Left renal pelvis (tissue), 4 donors: ENCODE data around the gene INHBE. TPM values are rescaled to one million over a fixed set of nuclear protein-coding genes. Genes with fewer than 3 reads are reported as not detected.
A peak's percentile ranks its signal among the peaks of the same experiment; 100 is the strongest.
"Not testable (repeated sequence)": the region's sequence is repeated elsewhere in the genome, so short reads cannot be mapped to it uniquely, and the experiment has no call there.

ENCODE experiments used
- DNase-seq, 4 donors: peaks; one replicate each; pipeline ENCODE4 v3.0.0-alpha.2; 2013; ENCODE audit warnings: low read depth in 4 of 4, low spot score in 3 of 4
- polyA plus RNA-seq, 4 donors: library from polyadenylated mRNA; unstranded; fragments of 120-200 nt; gene quantifications; one replicate each; pipeline ENCODE4 v1.2.1, GENCODE V29; 2013; ENCODE audit not compliant: insufficient read length in 4 of 4

Gene INHBE, protein sequence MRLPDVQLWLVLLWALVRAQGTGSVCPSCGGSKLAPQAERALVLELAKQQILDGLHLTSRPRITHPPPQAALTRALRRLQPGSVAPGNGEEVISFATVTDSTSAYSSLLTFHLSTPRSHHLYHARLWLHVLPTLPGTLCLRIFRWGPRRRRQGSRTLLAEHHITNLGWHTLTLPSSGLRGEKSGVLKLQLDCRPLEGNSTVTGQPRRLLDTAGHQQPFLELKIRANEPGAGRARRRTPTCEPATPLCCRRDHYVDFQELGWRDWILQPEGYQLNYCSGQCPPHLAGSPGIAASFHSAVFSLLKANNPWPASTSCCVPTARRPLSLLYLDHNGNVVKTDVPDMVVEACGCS
- under 1 TPM; 0.36 to 0.78 (median 0.72) TPM for polyA plus RNA-seq

DNA sequence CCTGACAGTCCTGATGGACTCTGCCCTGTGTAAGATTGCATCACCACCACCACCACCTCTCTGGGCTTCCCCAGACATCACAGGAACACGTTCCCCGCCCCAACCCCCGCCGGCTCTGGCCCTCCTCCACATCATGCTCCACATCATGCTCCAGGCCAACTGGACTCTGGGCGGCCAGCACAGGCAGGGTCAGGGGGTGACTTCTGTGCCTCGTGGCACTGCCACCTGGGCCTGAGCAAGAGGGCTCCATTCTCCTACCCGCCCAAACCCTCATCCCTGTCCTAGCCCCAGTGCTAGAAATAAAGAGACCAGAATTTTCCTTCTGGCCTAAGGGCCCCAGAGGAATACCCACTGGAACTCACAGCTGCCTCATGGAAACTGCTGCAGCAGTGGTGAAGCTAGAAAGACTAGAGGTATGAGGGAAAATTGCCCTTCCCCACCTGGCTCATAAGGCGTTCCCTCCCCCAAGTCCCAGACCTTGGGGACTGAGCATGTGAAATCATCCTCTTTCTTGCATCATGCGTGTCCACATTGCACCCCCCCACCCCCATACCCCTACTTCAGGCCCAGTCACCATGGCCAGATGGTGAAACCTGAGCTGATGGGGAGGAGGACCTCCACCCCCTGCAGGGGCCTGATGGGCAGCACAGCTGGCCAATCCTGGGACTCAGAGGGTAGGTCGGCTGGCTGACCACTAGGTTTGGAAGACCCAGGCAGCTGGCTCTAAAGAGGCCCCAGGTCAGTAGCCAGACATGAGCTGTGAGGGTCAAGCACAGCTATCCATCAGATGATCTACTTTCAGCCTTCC, at the start of gene INHBE:
TSS of gene INHBE (plus strand) at position 742 of the 808 bp plus-strand sequence. CDS start 230 bp downstream, outside the sequence.
- no peak for DNase-seq

DNA sequence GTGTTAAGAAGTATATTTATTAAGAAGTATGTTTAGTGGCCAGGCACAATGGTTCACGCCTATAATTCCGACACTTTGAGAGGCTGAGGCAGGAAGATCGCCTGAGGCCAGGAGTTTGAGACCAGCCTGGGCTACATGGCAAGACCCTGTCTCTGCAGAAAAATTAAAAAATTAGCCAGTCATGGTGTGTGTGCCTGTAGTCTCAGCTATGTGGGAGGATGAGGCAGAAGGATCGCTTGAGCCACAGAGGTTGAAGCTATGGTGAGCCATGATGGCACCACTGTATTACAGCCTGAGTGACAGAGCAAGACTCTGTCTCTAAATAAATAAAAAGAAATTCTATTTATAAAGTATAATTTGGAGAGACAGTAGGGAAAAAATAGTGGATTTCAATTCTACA, 44.6 kb upstream of the INHBE start:
- DNase-seq = no peak

DNA sequence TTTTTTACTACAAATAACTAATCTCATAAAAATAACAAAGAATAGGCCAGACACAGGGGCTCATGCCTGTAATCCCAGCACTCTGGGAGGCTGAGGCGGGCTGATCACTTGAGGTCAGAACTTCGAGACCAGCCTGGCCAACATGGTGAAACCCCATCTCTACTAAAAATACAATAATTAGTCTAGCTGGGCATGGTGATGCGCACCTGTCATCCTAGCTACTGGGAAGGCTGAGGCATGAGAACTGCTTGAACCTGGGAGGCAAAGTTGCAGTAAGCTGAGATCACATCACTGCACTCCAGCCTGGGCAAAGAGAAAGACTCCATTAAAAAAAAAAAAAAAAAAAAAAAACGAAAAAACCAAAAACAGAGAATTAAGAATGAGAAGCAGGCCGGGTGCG, 40.9 kb upstream of the INHBE start:
- not testable (repeated sequence) for DNase-seq

DNA sequence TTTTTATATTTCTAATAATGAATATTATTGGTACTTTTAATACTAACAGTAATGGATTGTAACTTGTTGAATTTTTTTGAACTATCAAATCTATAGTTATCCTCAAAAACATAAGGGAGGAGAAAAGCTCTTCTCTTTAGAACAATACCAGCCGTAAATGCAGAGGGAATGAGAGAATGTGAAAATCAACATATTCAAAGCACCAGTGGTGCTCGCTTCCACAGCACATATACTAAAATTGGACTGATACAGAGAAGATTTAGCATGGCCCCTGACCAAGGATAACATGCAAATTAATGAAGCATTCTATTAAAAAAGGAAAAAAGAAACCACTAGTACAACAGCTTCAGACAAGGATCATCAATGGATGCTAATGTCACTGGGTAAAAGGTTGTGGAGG, 40.0 kb upstream of the INHBE start:
- DNase-seq = no peak

DNA sequence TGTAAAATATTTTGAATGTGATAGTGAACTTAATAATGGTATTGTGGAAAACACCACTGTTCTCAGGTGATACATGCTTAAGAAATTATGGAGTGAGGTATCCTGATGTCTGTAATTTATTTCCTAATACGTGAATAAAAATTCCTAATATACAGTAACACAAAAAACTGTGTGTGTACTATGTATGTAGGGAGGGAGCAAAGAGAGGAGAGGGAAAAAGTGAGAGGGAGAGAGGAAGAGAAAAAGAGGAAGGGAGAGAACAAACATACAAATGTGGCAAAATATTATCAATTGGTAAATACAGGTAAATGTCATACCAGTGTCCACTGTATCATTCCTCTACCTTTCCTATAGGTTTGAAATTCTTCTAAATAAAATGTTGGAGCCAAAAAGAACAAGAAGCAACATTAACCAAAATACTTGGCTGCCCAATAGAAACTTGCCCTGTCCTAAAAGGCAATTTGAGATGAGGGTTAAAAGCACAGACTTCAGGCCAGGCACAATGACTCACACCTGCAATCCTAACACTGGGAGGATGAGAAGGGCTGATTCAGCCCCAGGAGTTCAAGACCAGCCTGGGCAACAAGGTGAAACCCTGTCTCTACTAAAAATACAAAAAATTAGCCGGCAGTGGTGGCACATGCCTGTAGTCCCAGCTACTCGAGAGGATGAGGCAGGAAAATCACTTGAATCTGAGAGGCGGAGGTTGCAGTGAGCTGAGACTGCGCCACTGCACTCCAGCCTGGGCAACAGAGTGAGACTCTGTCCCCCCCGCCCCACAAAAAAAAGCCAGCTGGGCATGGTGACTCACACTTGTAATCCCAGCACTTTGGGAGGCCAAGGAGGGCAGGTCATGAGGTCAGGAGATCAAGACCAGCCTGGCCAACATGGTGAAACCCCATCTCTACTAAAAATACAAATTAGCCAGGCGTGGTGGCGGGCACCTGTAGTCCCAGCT, 38.8 kb upstream of the INHBE start:
- DNase-seq = no peak

DNA sequence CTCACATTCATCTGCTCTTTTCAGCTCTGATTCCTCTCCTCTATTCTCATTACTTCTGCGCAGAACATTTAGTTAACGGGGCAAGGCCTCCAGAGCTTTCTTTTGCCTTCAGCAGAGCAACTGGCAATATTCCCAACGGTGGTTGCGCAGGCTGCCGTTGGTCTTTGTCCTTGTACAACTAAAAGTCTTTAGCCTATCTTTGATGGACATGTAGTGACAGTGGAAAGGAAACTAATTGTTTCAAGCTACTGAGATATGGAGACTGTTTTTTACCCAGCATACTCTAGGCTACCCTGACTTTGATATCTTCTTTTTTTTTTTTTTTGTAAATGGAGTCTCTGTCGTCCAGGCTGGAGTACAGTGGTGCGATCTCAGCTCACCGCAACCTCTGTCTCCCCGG, 36.9 kb upstream of the INHBE start:
- DNase-seq = no peak

DNA sequence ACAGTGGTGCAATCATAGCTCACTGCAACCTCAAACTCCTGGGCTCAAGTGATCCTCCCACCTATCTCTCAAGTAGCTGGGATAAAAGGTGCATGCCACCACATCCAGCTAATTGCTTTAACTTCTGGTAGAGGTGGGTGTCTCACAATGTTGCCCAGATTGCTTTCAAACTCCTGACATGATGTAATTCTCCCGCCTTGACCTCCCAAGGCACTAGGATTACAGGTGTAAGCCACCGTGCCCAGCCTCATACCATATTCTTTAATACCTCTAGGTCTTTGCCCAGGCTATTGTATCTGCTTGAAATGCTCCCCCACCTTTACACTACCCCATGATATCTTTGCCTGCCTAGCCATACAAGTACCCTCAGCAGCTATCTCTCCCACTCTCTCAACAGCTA, 35.6 kb upstream of the INHBE start:
- no peak for DNase-seq

DNA sequence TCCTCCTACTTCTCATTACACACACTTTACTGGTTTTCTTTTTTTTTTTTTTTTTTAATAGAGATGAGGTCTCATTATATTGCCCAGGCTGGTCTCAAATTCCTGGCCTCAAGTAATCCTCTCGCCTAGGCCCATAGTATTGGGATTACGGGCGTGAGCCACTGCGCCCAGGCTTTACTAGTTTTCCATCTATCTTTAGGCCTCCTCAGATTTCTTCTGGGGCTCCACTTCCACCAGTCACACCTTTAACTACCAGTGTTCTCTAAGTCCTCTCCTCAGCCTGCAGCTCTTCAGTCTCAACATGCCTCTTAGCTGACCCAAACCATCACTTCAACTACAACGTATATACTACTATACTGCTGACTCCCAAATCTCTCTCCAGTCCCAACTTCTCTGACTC, 34.6 kb upstream of the INHBE start:
- DNase-seq = no peak

DNA sequence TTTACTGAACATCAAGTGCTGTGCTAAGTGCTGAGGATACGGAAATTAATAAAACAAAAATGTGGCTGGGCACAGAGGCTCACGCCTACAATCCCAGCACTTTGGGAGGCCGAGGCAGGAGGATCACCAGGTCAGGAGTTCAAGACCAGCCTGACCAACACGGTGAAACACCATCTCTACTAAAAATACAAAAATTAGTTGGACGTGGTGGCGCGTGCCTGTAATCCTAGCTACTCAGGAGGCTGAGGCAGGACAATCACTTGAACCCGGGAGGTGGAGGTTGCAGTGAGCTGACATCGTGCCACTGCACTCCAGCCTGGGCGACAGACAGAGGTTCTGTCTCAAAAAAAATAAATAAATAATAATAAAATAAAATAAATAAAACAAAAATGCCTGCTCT, 28.2 kb upstream of the INHBE start:
- DNase-seq = not testable (repeated sequence)

DNA sequence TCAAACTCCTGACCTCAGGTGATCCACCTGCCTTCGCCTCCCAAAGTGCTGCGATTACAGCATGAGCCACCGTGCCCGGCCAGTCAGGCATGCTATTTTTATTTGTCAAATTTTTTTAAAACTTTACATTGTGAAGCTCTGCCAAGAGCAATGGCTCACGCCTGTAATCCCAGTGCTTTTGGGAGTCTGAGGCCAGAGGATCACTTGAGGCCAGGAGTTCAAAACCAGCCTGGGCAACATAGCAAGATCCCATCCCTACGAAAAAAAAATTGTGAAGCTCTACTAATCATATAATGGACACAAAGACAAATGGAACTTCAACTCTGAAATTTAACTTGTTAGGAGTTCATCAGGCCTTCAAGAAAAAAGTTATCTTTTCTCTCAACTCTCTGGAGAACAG, 26.1 kb upstream of the INHBE start:
- no peak for DNase-seq

DNA sequence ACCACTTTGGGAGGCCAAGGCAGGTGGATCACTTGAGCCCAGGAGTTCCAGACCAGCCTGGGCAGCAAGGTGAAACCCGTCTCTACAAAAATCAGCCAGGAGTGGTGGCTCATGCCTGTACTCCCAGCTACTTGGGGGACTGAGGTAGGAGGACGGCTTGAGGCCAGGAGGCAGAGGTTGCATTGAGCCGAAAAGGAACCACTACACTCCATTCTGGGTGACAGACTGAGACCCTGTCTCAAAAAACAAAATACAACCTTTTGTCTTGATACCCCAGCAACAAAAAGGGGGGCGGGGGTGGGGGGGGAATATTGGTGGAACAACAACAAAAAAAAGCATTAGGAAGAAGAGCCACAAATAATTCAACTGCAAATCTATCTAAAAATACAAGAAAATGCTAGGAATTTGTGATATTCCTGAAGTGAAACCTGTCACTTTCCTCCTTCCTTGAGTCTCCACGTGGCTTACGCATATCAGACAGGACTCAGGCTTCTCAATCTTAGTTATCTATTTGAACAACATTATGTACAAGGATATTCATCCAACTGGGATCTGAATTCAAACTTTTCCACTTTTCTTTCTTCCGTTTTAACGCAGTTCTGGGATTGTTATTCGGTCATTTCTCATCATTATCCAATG, 25.5 kb upstream of the INHBE start:
- DNase-seq = no peak

DNA sequence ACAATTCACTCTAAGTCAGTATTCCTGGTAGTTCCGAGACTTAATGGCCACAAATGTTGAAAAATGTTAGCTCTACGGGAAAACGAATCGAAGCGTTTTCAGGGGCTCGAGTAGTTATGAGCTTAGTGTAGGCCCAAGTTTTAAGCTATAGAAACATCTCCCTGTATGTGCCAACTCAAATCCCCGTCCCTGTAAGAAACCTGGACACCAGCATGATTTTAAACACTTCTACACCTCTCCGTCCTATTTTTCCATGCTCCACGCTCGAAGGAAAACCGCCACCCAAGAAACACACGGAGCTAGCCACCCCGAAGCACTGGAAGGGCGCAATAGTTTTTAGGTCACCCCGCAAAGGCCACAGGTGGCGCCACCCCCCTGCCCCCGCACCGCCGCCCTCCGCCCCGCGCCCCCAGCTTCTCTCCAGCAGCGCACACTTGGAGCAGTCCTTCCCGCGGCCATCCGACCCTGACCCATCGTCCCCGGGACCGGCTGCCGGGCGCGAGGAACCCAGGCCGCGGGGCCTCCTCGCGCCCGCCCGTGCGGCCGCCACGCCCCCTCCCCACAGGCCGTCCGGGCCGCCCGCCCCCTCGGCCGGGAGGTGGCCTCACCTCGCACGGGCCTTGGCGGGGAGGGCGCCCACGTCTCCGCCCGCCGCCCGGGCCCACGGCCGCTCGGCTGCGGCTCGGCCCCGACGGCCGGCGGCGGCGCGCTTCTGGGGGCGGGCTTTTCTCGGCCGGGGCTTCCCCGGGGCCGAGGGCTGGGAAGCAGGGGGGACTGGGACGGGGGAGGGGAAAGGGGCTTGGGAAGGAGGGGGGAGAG, 24.8 kb upstream of the INHBE start:
- peak in 1 of 4 donors; percentile 20 for DNase-seq

DNA sequence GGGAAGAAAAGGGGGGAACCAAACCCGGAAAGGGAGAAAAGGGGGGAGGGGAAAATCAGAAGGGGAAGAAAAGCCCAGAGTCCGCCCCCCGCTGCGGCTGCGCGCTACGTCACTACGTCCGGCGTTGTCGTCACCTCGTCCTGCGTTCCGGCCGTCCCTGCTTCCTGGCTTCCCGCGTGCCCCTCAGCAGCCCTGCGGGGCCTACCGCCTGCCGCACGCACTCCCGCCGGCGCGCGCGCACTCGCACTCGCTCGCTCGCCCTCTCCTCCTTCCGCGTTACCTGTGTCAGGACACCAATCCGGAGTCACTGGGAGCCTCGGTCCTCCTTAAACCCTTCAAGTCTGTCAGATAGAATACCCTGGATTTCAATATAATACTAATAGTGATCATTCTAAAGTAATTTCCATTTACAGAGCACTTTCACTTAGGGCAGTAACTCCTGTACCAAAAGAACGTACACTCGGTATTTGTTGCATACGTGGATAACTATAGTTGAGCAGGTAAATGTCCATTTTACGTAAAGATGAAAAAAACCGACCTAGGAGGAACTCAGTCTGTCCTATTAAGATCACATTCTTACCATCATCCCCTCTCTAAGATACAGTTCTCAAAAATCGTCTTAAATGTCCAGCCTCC, 24.1 kb upstream of the INHBE start, which contains the start of gene R3HDM2:
TSS of gene R3HDM2 (minus strand) at position 113 of the 636 bp plus-strand sequence. CDS start 120,615 bp downstream, outside the sequence.
- peak; percentile 81 to 90 (median 86) for DNase-seq

DNA sequence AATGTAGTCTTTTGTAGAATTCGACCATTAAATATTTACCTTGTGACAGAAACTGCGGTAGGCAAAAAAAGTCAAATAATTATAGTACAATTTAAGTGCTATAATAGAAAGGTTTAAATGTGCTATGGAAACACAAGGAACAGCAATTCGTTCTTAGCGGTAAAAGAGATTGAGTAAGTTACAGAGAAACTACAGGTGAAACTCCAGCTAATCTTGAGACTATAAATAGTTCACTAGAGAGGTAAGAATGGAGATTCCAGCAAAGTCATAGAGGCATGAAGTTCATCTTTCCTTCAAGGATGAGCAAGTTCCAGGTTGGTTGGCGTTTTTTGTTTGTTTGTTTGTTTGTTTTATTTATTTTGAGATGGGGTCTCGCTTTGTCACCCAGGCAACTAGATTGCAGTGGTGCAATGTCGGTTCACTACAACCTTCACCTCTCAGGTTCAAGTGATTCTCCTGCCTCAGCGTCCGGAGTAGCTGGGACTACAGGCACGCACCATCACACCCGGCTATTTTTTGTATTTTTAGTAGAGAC, 23.4 kb upstream of the INHBE start:
- DNase-seq = no peak

DNA sequence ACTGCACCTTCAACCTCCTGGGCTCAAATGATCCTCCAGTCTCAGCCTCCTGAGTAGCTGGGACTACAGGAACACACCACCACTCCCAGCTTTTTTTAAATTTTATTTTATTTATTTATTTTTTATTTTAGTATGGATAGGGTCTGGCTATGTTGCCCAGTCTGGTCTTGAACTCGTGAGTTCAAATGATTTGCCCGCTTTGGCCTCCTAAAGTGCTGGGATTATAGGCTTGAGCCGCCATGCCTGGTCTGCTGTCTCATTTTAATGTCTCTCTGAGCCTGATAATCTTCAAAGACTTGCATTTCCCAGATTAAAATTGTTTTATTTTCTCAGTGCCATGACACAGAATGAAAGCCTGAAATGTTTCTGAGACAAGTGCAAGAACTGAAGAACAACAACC, 21.7 kb upstream of the INHBE start:
- DNase-seq = no peak

DNA sequence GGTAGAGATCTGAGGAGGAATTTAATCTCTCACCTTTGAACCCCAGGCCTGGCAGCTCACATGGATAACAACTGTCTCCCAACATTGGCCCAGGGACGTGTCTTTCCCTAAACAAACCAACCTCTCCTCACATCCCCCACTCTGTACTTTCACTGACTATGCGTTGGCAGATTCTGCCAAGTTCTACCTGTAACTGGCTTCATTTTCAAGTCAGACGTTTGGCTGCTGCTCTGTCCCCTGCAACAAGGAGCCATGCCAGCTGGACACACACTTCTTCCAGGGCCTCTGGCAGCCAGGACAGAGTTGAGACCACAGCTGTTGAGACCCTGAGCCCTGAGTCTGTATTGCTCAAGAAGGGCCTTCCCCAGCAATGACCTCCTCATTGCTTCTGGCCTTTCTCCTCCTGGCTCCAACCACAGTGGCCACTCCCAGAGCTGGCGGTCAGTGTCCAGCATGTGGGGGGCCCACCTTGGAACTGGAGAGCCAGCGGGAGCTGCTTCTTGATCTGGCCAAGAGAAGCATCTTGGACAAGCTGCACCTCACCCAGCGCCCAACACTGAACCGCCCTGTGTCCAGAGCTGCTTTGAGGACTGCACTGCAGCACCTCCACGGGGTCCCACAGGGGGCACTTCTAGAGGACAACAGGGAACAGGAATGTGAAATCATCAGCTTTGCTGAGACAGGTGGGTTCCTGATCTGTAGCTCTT, 20.4 kb upstream of the INHBE start, which contains the start of gene INHBC:
TSS of gene INHBC (plus strand) at position 268 of the 707 bp plus-strand sequence. CDS start at position 371, 103 bp downstream.
- DNase-seq = no peak

DNA sequence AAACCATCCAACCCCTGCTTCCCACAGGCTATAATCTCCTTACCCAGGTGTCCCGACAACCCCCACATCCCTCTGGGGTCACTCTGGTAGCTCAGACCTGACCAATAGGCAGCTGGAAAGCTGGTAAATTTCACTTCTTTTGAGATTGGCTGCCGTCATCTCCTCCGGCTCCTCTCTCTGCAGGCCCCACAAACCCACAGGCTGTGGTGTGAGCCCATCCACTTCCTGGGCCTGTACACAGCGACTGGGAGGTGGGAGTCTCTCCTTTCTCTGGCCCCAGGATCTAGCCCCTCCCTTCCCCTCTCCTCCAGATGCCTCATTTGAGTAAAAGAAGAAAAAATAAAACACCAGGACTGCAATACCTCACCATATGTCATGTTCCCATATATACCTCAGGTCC, 19.8 kb upstream of the INHBE start:
- DNase-seq = no peak

DNA sequence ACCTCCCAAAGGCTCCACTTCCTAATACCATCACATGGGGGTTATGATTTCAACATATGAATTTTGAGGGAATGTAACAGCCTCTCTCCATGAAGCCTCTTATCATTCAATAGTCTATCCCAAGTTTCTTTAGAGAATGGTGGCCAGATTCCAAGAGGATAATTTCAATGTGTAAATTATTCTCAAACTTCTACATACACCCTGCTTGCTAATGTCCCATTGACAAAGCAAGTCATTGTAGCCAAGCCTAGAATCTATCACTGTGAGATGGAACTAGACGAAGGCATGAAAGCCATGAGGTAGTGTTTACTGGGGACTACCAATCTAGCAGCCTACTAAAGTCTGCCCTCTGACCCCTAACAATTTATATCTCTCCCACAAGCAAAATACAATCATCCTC, 16.7 kb upstream of the INHBE start:
- no peak for DNase-seq
